Measurements from ENCODE around the gene GPR119. TPM values are rescaled to one million over a fixed set of nuclear protein-coding genes. Genes with fewer than 3 reads are reported as not detected.
"Not testable (repeated sequence)": the region's sequence is repeated elsewhere in the genome, so short reads cannot be mapped to it uniquely, and the experiment has no call there.

GPR119 gene
- not detected for total RNA-seq

DNA sequence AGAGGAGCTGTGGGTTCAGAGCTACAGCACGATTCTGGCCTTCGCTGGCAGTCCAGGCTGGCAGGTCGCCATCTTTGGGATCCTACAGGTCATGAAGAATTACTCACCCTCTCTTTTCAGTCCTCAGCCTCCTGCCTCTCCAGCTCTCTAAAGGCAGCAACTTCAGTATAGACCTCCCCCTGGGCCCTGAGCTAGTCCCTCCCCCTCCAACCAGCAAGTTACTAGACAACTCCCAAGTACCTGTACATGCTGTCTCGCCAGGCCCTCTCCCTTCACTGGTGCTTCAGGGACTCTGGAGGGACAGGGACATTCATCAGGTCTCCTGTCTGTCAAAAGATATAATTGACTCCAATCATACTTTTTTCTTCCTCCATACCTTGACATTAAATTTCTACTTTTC, at the start of gene GPR119:
GPR119 (minus strand) TSS at position 155 of the 400 bp plus-strand sequence. CDS start 227 bp downstream, outside the sequence.
- DNase-seq = no peak

GRCh38 chrX:130429236-130429635, 43.8 kb upstream of the GPR119 start:
- not testable (repeated sequence) for DNase-seq

- no peak for DNase-seq
Observed at GRCh38 chrX:130426531-130426930, 41.1 kb upstream of the GPR119 start.

DNA sequence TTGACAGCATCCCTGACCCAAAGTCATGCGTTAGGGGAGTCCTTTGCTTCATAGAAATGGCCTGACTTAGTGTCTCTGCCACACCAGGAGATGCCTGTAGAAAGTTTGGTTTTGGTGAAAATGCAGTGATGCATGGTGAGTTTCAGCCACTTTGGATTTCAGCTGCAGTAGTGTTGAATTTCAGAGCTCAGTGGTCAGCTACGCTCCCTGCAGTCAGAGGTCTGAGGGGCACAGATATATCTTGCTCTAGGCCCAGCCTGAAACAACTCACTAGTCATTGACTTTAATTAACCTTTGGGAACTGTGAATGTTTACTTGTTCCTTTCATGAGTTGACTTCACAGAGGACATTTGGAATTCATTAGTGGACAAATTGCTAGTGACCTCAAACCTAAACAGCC, 33.8 kb upstream of the GPR119 start:
- no peak for DNase-seq

DNA sequence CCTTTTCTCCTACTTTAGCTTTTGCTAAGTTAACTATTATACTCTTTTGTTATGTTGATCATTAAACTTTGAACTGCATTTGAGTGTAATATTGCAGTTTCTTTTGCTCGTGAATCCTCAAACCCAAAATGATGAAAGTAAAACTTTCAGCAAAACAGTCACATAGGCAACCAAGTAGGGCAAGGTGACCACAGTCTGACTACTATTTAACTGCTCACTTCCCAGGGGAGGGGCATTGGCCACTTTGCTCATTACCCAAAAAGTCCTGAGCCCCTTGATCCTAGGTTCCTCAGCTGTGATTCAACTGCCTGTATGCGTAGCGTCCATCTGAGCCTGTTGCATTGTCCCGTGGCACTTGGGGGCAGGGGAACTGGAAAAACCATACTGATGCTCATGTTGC, 33.3 kb upstream of the GPR119 start:
- no peak for DNase-seq

DNA sequence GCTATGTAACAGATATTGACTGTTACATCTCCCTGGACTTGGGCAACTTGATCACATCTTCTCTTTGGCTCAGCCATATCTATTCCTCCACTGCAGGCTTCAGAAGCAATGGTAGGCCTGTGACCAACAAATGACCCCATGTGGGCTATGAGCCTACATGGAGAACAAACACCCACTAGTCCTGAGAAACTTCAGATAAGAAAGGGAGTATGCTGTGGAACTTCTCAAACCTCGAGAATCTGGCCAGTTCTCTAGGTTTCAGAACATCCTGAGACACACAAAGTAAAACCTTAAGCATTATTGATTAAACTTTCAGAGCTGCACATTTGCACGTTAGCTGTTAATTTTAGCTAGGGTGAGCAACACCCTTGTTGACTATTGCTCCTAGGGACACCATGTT, 32.6 kb upstream of the GPR119 start:
- no peak for DNase-seq

GRCh38 chrX:130416785-130417184, 31.3 kb upstream of the GPR119 start:
- DNase-seq = no peak

- no peak for DNase-seq
Observed at GRCh38 chrX:130415201-130415600, 29.7 kb upstream of the GPR119 start.

DNA sequence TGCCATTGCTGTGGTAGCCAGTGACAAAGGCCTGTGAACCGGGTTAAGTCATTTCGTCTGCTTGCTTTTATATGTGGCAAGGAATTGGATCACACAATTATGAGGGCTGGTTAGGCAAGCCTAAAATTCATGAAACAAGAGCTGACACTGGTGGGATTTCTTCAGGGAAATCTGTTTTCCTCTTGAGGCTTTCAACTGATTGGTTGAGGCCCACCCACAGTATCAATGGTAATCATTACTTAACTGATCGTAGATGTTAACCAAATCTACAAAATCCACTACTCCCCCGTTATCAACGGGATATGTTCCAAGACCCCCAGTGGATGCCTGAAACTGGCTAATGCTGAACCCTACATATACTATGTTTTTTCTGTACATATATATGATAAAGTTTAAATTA, 29.3 kb upstream of the GPR119 start:
- no peak for DNase-seq

DNA sequence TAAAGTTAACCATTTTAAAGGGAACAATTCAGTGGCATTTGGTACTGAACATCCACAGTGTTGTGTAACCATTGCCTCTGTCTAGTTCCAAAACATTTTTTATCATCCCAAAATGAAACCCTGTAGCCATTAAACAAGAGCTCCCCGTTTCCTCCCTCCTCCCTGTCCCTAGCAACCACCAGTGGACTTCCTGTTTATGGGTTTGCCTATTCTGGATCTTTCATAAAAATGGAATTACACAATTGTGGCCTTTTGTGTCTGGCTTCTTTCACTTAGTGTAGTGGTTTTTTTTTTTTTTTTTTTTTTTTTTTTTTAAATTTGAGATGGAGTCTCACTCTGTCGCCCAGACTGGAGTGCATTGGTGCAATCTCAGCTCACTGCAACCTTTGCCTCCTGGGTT, 27.9 kb upstream of the GPR119 start:
- no peak for DNase-seq

DNA sequence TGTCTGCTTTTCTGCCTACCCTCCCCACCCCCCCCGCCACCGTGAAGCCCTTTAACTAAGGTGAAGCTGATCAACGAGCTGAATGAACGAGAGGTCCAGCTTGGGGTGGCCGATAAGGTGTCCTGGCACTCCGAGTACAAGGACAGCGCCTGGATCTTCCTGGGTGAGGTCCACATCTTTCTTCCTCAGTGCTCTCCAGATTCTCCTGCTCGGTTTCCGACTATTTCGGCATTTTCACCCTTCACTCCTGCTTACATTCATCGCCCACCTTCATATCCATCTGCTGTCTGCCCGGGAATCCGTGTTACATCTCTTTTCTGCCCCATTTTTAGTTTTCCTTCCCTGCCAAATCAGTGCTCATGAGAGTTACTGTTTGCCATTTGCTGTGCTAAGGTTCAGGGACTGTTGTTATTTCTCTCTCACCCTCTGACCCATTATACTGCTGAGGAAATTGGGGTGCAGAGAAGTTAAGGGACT, 16.8 kb upstream of the GPR119 start:
- no peak for DNase-seq

DNA sequence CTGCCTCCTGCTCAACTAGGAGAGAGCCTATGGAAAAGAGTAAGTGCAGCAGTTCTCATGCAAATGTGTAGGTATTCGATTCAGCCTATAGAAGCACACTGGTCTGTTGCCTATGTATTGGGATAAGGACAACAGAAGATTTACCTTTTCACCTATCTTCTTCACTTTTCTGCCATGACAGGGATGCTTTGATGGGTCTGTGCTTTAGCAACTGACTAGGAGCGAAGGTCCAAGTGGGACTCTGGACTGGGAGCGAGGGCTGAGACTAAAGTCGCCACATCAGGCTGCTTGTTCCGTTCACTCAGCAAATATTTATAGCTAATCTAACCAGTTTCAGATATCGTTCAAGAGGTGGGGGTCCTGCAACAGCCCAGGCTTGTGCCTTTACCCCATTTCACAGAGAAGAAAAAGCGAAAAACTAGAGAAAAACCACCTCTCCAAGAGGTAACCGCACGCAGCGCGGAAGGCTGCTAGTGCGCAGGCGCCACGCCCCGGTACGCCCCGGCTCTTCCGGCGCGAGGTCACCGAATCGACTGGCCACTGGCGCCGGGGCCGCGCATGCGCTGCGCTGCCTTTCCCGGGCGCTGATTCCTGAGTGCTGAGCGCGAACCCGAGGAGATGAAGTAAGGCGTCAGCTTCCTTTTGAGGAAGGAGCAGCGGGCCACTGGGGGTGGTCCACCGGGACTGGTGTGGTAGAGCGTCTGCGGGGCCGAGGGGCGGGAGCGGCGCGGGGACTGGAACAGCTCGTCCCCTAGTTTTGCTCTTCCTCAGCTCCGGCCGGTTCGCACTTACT, 16.1 kb upstream of the GPR119 start, which contains the start of gene RBMX2:
RBMX2 (plus strand) TSS at position 573 of the 793 bp plus-strand sequence; CDS start at position 619, 46 bp downstream.
- peak; percentile 31 for DNase-seq

GRCh38 chrX:130395341-130395740, 9.9 kb upstream of the GPR119 start:
- no peak for DNase-seq

DNA sequence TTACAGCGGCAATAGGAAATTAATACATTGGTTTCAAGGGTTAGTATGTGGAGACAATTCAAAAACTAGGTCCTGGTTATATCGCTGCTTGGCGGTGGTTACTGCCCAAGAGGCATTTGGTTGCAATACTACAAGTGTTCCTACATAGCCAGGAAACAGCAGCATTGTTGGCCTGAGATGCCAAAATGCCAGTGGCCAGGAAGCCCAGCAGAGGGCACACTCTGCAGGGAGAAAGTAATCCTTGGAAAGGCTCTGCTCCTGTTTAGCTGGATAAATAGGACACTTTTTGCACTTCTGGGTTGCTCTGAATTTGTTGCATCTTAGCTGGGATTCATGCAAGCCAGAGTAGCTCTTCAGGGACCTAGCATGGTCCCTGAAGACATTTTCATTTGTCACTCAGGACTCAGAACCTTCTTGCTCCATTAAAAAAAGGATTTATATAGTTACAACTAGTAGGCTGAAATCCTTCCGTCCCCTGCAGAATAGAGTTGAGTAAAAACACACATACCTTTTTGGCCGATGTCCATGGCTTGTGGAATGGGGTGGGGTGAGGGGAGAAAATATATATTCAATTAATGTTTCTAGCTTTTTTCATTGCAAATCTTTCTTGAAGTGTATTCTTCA, 8.1 kb upstream of the GPR119 start:
- peak; percentile 29 for DNase-seq

DNA sequence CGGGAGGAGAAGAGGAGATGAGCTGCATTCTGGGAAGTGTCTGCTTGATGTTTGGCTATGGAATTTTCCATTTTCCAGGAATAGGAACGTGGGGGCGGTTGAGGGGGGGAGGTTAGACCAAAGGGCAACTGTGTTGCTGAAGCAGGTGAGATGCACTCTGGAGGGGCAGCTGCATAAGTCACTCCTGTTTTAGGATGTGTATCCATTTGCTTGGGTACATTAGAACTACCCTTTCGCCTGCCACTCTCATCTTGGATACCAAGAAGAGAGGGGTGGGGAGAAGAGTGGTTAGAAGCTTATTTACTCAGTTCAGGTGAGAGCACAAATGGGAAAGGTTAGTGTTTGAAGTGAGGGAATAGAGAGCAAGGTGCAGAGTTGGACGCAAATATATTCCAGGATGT, 934 bp upstream of the GPR119 start:
- no peak for DNase-seq

DNA sequence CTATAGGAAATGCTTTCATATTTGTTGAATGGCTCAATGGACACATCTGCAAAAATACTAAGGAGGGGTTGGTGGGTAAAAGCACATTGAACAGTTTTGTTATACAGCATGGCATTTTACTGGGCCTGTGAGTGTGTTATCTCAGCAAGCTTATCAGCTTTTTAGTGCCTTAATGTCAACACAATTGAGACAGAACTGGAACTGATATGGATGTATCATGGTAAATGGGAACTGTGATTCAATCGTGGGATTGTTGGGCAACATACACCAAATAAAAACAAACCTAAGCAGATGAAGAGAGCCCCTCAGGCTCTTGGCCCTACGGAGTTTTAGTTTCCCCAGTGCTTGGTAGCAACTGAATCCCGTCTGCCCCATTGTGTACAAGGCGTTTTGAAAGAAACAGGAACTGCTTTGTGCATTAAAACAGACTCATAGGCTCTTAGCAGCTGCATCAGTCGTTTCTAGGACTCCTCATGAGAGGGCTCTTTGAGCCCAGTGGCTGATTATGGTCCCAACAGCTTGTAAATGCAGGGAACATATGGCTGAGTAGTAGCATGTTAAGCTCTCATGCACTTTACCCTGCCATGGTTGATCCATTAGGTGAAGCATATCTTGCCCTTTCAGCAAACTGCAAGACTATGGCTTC, 7.3 kb downstream of the GPR119 start:
- DNase-seq = no peak

GRCh38 chrX:130376077-130376476, 9.4 kb downstream of the GPR119 start:
- DNase-seq = no peak

DNA sequence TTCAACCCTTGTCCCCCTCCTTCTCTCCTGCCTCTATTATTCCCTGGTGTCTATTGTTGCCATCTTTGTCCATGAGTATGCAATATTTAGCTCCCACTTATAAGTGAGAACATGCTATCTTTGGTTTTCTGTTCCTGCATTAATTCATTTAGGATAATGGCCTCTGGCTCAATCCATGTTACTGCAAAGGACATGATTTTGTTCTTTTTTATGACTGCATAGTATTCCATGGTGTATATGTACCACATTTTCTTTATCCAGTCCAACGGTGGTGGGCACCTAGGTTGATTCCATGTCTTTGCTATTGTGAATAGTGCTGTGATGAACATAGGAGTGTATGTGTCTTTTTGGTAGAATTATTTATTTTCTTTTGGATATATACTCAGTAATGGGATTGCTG, 33.4 kb downstream of the GPR119 start:
- not testable (repeated sequence) for DNase-seq

- DNase-seq = no peak
Observed at GRCh38 chrX:130351567-130351966, 33.9 kb downstream of the GPR119 start.

DNA sequence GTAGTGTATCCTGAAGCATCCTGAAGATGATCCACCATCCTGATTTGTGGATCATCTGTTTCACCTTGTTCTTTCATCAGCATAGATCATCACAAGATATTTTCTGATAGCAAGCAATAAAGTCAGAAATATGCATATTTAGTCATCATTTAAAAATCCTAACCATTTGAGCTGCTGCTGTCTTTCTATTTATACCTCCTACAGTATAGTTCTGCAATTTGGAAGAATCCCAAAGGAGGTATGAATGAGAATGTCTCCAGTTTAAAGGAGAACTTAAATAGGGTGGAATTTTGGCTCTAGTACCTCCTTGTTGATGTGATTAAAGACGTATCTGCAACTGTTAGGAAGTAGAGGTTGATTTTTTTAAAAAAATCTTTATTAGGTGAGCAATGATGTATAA, 38.2 kb downstream of the GPR119 start:
- DNase-seq = no peak

- DNase-seq = no peak
Observed at GRCh38 chrX:130343411-130343810, 42.1 kb downstream of the GPR119 start.

- no peak for DNase-seq
Observed at GRCh38 chrX:130340271-130340670, 45.2 kb downstream of the GPR119 start.
